ENCODE measurements around the gene CFAP97. TPM values are rescaled to one million over a fixed set of nuclear protein-coding genes. Genes with fewer than 3 reads are reported as not detected.
A peak's percentile ranks its signal among the peaks of the same experiment; 100 is the strongest.

Gene CFAP97
- total and polyA plus RNA-seq, 9 of the 15 experiments (the other 6 are each of a cell fraction or from before 2014, with no cell fraction given) = 17.3 to 57.8 (median 44.4) TPM

DNA sequence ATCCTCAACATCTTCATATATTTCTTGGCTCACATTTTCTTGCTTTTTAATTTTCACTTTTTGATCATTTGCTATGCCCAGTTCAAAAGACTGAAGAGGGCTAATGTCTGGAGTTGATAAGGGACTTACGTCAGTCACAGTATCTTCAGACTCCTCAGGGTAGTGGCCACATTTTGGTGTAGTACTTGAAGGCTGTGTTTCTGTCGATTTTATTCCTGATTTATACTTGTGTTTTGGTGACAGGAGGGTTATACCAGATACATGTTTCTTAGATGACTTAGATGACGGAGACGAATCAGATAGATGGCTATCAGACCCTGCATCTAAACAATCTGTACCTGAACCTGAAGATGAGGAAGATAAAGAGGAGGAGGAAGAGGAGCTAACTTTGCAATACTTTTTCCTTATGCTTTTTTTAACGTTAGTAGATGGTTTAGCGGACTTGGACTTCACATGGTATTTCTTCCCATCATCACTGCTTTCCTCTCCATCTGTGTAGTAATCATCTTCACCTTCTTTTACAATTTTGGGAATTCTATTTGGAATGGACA lies 13.4 kb downstream of the CFAP97 start (continued):
- peak; percentile 40; the same call in 1 of the 2 replicates for TF ChIP-seq JUND (IDR thresholded peaks at IDR 0.05; ENCODE audit: borderline replicate concordance, low read depth, low read length)
- TF ChIP-seq JUND (tag; IDR thresholded peaks at IDR 0.05; ENCODE audit: borderline replicate concordance, low read depth, low read length) = 0 out of 3 replicates have a peak, but pooled peaks have one; percentile 23
- no peak for TF ChIP-seq ZNF121 (CRISPR knock-in tag; conservative IDR thresholded peaks at IDR 0.05)
- no peak for TF ChIP-seq YBX1 (IDR thresholded peaks at IDR 0.05)
- TF ChIP-seq MEIS2 (IDR thresholded peaks at IDR 0.05; ENCODE audit: partially characterized antibody) = peak; percentile 31
- TF ChIP-seq, protein P1, sequence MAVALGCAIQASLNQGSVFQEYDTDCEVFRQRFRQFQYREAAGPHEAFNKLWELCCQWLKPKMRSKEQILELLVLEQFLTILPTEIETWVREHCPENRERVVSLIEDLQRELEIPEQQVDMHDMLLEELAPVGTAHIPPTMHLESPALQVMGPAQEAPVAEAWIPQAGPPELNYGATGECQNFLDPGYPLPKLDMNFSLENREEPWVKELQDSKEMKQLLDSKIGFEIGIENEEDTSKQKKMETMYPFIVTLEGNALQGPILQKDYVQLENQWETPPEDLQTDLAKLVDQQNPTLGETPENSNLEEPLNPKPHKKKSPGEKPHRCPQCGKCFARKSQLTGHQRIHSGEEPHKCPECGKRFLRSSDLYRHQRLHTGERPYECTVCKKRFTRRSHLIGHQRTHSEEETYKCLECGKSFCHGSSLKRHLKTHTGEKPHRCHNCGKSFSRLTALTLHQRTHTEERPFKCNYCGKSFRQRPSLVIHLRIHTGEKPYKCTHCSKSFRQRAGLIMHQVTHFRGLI (CRISPR knock-in tag; IDR thresholded peaks at IDR 0.05) = no peak
- TF ChIP-seq HDAC8 (tag; IDR thresholded peaks at IDR 0.05) = no peak
- no peak for TF ChIP-seq TBP (optimal IDR thresholded peaks at IDR 0.05; ENCODE audit: low read depth, low read length)
- peak; percentile 25; the same call in 1 of the 2 replicates for TF ChIP-seq DPF2 (IDR thresholded peaks at IDR 0.05)
- 0 out of 2 replicates have a peak, but pooled peaks have one; percentile 15 for TF ChIP-seq SMARCA4 (IDR thresholded peaks at IDR 0.05)
- no peak for TF ChIP-seq RB1 (IDR thresholded peaks at IDR 0.05; ENCODE audit: low read depth)
- TF ChIP-seq ZNF212 (CRISPR knock-in tag; IDR thresholded peaks at IDR 0.05) = no peak
- no peak for TF ChIP-seq ZNF232 (CRISPR knock-in tag; IDR thresholded peaks at IDR 0.05)
- TF ChIP-seq ZEB2 (IDR thresholded peaks at IDR 0.05) = peak; percentile 65; the same call in 1 of the 2 replicates
- TF ChIP-seq ZFP36 (IDR thresholded peaks at IDR 0.05; ENCODE audit: low read depth, low read length, partially characterized antibody) = no peak
- TF ChIP-seq, protein P2, sequence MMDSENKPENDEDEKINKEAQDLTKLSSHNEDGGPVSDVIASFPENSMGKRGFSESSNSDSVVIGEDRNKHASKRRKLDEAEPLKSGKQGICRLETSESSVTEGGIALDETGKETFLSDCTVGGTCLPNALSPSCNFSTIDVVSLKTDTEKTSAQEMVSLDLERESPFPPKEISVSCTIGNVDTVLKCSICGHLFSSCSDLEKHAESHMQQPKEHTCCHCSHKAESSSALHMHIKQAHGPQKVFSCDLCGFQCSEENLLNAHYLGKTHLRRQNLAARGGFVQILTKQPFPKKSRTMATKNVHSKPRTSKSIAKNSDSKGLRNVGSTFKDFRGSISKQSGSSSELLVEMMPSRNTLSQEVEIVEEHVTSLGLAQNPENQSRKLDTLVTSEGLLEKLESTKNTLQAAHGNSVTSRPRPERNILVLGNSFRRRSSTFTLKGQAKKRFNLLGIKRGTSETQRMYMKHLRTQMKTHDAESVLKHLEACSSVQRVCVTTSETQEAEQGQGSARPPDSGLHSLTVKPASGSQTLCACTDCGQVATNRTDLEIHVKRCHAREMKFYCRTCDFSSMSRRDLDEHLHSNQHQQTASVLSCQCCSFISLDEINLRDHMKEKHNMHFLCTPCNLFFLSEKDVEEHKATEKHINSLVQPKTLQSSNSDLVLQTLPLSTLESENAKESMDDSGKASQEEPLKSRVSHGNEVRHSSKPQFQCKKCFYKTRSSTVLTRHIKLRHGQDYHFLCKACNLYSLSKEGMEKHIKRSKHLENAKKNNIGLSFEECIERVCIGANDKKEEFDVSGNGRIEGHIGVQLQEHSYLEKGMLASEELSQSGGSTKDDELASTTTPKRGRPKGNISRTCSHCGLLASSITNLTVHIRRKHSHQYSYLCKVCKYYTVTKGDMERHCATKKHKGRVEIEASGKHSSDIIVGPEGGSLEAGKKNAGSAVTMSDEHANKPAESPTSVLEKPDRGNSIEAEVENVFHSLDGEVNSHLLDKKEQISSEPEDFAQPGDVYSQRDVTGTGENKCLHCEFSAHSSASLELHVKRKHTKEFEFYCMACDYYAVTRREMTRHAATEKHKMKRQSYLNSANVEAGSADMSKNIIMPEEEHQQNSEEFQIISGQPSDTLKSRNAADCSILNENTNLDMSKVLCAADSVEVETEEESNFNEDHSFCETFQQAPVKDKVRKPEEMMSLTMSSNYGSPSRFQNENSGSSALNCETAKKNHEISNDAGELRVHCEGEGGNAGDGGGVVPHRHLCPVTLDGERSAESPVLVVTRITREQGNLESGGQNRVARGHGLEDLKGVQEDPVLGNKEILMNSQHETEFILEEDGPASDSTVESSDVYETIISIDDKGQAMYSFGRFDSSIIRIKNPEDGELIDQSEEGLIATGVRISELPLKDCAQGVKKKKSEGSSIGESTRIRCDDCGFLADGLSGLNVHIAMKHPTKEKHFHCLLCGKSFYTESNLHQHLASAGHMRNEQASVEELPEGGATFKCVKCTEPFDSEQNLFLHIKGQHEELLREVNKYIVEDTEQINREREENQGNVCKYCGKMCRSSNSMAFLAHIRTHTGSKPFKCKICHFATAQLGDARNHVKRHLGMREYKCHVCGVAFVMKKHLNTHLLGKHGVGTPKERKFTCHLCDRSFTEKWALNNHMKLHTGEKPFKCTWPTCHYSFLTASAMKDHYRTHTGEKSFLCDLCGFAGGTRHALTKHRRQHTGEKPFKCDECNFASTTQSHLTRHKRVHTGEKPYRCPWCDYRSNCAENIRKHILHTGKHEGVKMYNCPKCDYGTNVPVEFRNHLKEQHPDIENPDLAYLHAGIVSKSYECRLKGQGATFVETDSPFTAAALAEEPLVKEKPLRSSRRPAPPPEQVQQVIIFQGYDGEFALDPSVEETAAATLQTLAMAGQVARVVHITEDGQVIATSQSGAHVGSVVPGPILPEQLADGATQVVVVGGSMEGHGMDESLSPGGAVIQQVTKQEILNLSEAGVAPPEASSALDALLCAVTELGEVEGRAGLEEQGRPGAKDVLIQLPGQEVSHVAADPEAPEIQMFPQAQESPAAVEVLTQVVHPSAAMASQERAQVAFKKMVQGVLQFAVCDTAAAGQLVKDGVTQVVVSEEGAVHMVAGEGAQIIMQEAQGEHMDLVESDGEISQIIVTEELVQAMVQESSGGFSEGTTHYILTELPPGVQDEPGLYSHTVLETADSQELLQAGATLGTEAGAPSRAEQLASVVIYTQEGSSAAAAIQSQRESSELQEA (IDR thresholded peaks at IDR 0.05; ENCODE audit: low read depth) = no peak
- 0 out of 2 replicates have a peak, but pooled peaks have one; percentile 55 for TF ChIP-seq GATAD2A (IDR thresholded peaks at IDR 0.05)
- peak; percentile 45; the same call in 1 of the 2 replicates for TF ChIP-seq CREM (IDR thresholded peaks at IDR 0.05; ENCODE audit: low read depth)
- TF ChIP-seq MTA1 (IDR thresholded peaks at IDR 0.05; ENCODE audit: borderline replicate concordance) = no peak
- no peak for TF ChIP-seq ZC3H8 (IDR thresholded peaks at IDR 0.05)
- TF ChIP-seq, protein P3, sequence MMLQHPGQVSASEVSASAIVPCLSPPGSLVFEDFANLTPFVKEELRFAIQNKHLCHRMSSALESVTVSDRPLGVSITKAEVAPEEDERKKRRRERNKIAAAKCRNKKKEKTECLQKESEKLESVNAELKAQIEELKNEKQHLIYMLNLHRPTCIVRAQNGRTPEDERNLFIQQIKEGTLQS (IDR thresholded peaks at IDR 0.05) = peak; percentile 39; the same call in 1 of the 2 replicates
- TF ChIP-seq, protein P3 (CRISPR knock-in tag; conservative IDR thresholded peaks at IDR 0.05) = no peak
